ENCODE measurements around the gene MCRIP2. TPM values are rescaled to one million over a fixed set of nuclear protein-coding genes. Genes with fewer than 3 reads are reported as not detected.

The MCRIP2 gene
- total and polyA plus RNA-seq, 2 experiments from 2014 or later, result 64.3 to 67.7 TPM

DNA sequence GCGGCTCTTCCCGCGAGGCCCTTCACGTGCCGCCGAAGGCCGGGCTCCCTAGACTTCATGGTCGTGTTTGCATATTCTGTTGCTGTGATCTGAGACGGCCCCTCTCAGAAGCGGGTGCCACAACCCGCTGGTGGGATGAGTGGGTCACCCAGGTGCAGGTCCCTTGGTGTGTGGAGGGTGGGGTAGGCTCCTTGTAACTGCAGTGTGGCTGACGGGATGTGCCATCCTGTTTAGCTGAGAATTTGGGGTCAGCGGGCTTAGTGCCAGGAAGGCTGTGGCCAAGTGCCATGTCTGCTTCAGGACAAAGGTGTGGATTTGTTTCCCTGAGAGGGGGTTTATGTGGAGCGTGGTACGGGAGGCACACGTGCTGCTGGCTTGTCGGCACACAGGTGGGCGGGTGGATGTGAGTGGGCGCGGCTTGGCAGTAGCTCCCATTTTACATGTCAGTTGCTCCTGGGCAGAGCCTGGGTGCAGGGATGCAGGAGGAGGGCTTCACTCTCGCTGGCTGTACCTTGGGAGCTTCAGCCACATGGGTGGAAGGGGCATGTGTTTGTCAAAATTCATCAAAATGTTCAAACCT lies 20.0 kb upstream of the MCRIP2 start (continued):
- TF ChIP-seq, protein P1, sequence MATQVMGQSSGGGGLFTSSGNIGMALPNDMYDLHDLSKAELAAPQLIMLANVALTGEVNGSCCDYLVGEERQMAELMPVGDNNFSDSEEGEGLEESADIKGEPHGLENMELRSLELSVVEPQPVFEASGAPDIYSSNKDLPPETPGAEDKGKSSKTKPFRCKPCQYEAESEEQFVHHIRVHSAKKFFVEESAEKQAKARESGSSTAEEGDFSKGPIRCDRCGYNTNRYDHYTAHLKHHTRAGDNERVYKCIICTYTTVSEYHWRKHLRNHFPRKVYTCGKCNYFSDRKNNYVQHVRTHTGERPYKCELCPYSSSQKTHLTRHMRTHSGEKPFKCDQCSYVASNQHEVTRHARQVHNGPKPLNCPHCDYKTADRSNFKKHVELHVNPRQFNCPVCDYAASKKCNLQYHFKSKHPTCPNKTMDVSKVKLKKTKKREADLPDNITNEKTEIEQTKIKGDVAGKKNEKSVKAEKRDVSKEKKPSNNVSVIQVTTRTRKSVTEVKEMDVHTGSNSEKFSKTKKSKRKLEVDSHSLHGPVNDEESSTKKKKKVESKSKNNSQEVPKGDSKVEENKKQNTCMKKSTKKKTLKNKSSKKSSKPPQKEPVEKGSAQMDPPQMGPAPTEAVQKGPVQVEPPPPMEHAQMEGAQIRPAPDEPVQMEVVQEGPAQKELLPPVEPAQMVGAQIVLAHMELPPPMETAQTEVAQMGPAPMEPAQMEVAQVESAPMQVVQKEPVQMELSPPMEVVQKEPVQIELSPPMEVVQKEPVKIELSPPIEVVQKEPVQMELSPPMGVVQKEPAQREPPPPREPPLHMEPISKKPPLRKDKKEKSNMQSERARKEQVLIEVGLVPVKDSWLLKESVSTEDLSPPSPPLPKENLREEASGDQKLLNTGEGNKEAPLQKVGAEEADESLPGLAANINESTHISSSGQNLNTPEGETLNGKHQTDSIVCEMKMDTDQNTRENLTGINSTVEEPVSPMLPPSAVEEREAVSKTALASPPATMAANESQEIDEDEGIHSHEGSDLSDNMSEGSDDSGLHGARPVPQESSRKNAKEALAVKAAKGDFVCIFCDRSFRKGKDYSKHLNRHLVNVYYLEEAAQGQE (IDR thresholded peaks at IDR 0.05; ENCODE audit: unreplicated experiment), result no peak
- TF ChIP-seq ZNF114 (CRISPR knock-in tag; IDR thresholded peaks at IDR 0.05) (no peak), JUNB (IDR thresholded peaks at IDR 0.05; ENCODE audit: unreplicated experiment) (no peak), EZH2 (IDR thresholded peaks at IDR 0.05; ENCODE audit: low read depth, unreplicated experiment) (no peak)
- TF ChIP-seq, protein P2, sequence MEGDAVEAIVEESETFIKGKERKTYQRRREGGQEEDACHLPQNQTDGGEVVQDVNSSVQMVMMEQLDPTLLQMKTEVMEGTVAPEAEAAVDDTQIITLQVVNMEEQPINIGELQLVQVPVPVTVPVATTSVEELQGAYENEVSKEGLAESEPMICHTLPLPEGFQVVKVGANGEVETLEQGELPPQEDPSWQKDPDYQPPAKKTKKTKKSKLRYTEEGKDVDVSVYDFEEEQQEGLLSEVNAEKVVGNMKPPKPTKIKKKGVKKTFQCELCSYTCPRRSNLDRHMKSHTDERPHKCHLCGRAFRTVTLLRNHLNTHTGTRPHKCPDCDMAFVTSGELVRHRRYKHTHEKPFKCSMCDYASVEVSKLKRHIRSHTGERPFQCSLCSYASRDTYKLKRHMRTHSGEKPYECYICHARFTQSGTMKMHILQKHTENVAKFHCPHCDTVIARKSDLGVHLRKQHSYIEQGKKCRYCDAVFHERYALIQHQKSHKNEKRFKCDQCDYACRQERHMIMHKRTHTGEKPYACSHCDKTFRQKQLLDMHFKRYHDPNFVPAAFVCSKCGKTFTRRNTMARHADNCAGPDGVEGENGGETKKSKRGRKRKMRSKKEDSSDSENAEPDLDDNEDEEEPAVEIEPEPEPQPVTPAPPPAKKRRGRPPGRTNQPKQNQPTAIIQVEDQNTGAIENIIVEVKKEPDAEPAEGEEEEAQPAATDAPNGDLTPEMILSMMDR (conservative IDR thresholded peaks at IDR 0.05; ENCODE audit: low read depth in 2 of 2), result no peak

- no peak overlapping the region for H3K4me3 ChIP-seq
- peaks cover 10% of the 10 kb centered on the region; the same call in 1 of the 2 replicates for H4K20me1 ChIP-seq (replicated peaks; ENCODE audit: insufficient read depth)
- peak; percentile 63 for ATAC-seq
- Mint-ChIP-seq H3K4me1 (peaks cover 28% of the 10 kb centered on the region), H3K27ac (no peak overlapping the region), H3K9me3 (no peaks in the 10 kb centered on the region; the same call in 2 of the 3 replicates), H3K27me3 (ENCODE audit: insufficient read depth, low read depth, poor library complexity) (peaks cover 14% of the 10 kb centered on the region), H3K4me3 (no peak overlapping the region), H3K36me3 (ENCODE audit: low read depth) (no peaks in the 10 kb centered on the region; the same call in 2 of the 3 replicates)
- peaks cover 21% of the 10 kb centered on the region for H3F3A ChIP-seq (replicated peaks; ENCODE audit: low read depth)
- no peaks in the 10 kb centered on the region for H3K36me3 ChIP-seq (ENCODE audit: insufficient read depth)
- peak overlapping the region; percentile 66; the same call in 1 of the 2 replicates for H3K27ac ChIP-seq (ENCODE audit: low read depth)
- H2AFZ ChIP-seq, result no peak overlapping the region
- TF ChIP-seq STAT1 (IDR thresholded peaks at IDR 0.05; ENCODE audit: unreplicated experiment) (no peak), ZNF462 (CRISPR knock-in tag; IDR thresholded peaks at IDR 0.05) (no peak), ZNF114 (CRISPR knock-in tag; IDR thresholded peaks at IDR 0.05) (no peak), NANOG (IDR thresholded peaks at IDR 0.05; ENCODE audit: borderline replicate concordance) (no peak), ZNF331 (CRISPR knock-in tag; IDR thresholded peaks at IDR 0.05; ENCODE audit: low read depth) (no peak), EZH2 (IDR thresholded peaks at IDR 0.05; ENCODE audit: low read depth, unreplicated experiment) (no peak)
- H3K4me2 ChIP-seq, result peak overlapping the region; percentile 55; the same call in 1 of the 2 replicates
- peaks cover 12% of the 10 kb centered on the region; the same call in 1 of the 2 replicates for H3K4me1 ChIP-seq (ENCODE audit: insufficient read depth)
- no peaks in the 10 kb centered on the region for H3K27me3 ChIP-seq (ENCODE audit: insufficient read depth)
- no peaks in the 10 kb centered on the region for H3K9me2 ChIP-seq (ENCODE audit: insufficient read depth)
- no peaks in the 10 kb centered on the region; the same call in 1 of the 2 replicates for H3K79me2 ChIP-seq (replicated peaks; ENCODE audit: insufficient read depth)
- DNase-seq (ENCODE audit: low spot score), result peak; percentile 65
Measured at GRCh38 chr16:622920-623280, 18.7 kb upstream of the MCRIP2 start.

All from GM23338 (cell line).